PC-9 (cell line): ENCODE data around the gene STARD8. TPM values are rescaled to one million over a fixed set of nuclear protein-coding genes. Genes with fewer than 3 reads are reported as not detected.

Experiments used
- BruUV-seq: library from RNA; stranded (reverse); fragments of 400-500 nt; replicated peaks from 2 replicates; lab custom pipeline; 2021; lab: Mats Ljungman, UMichigan
- CTCF ChIA-PET: fragments of 300-600 bp; sonication (Branson Sonifier 250); formaldehyde crosslinking; loops from one replicate; lab custom pipeline; 2022; ENCODE audit warnings: antibody characterized with exemption; lab: Charles Lee
- POLR2A ChIA-PET: fragments of 300-600 bp; sonication (Branson Sonifier 250); formaldehyde crosslinking; loops from one replicate; lab custom pipeline; 2022; ENCODE audit warnings: antibody characterized with exemption; ENCODE audit not compliant: unreplicated experiment; lab: Charles Lee
- DNase-seq, 2 experiments: peaks; one replicate each; pipeline versions ENCODE4 v3.0.0 to v3.0.0-alpha.2; 2015 to 2022; ENCODE audit warnings: mixed read lengths in 1 of 2
- H2AFZ ChIP-seq: fragments of 200-600 bp; sonication (generic); 2 replicates; pipeline ENCODE4 v1.8.1; 2017; ENCODE audit warnings: antibody characterized with exemption
- H3F3A ChIP-seq: fragments of 200-600 bp; sonication (generic); 2 replicates; pipeline ENCODE4 v1.8.1; 2017; ENCODE audit warnings: antibody characterized with exemption, mild to moderate bottlenecking, low read depth; ENCODE audit not compliant: insufficient read depth
- H3K27ac ChIP-seq: fragments of 200-600 bp; sonication (generic); 2 replicates; pipeline ENCODE4 v1.6.1; 2016; ENCODE audit warnings: mixed run types
- H3K27me3 ChIP-seq: fragments of 200-600 bp; sonication (generic); 2 replicates; pipeline ENCODE4 v1.6.1; 2016; ENCODE audit warnings: low read depth, mixed run types; ENCODE audit not compliant: insufficient read depth
- H3K36me3 ChIP-seq: fragments of 200-600 bp; sonication (generic); 2 replicates; pipeline ENCODE4 v1.6.1; 2016; ENCODE audit warnings: low read depth, mixed run types
- H3K4me1 ChIP-seq: fragments of 200-600 bp; sonication (generic); replicated peaks from 2 replicates; pipeline ENCODE4 v1.6.1; 2016; ENCODE audit warnings: mixed run types; ENCODE audit not compliant: insufficient read depth
- H3K4me2 ChIP-seq: fragments of 200-600 bp; sonication (generic); 2 replicates; pipeline ENCODE4 v1.6.1; 2017; ENCODE audit warnings: mixed run types
- H3K4me3 ChIP-seq: fragments of 200-600 bp; sonication (generic); 2 replicates; pipeline ENCODE4 v1.6.1; 2016; ENCODE audit warnings: mixed run types
- H3K79me2 ChIP-seq: fragments of 200-600 bp; sonication (generic); 2 replicates; pipeline ENCODE4 v1.6.1; 2017; ENCODE audit warnings: low read depth, mixed run types
- H3K9me2 ChIP-seq: fragments of 200-600 bp; sonication (generic); 2 replicates; pipeline ENCODE4 v1.8.1; 2017; ENCODE audit warnings: mild to moderate bottlenecking; ENCODE audit not compliant: insufficient read depth
- H3K9me3 ChIP-seq: fragments of 200-600 bp; sonication (generic); 2 replicates; pipeline ENCODE4 v1.8.1; 2016; ENCODE audit warnings: low read depth; ENCODE audit not compliant: insufficient read depth
- H4K20me1 ChIP-seq: fragments of 200-600 bp; sonication (generic); 2 replicates; pipeline ENCODE4 v1.8.1; 2017; ENCODE audit not compliant: insufficient read depth
- EZH2 ChIP-seq: fragments of 200-600 bp; sonication (generic); IDR thresholded peaks from 2 replicates; pipeline ENCODE4 v1.8.0; 2017; ENCODE audit warnings: antibody characterized with exemption, low read depth
- intact Hi-C: fragments of 100-400 bp; cut with micrococcal nuclease; formaldehyde crosslinking; loops from one replicate; pipeline ENCODE4 v1.10.0; 2022; ENCODE audit not compliant: unreplicated experiment
- total RNA-seq: library from RNA; stranded (reverse); gene quantifications from 2 replicates; pipeline ENCODE4 v1.2.3, GENCODE V29; 2021
- TF ChIP-seq, protein P1 (sequence below): fragments of 200-600 bp; sonication (generic); conservative IDR thresholded peaks from 2 replicates; pipeline ENCODE4 v1.6.1; 2017; ENCODE audit warnings: mixed run types, antibody characterized with exemption, mild to moderate bottlenecking, moderate library complexity

STARD8 gene
- total RNA-seq, 1 experiment from 2014 or later, result 2.2 TPM

DNA sequence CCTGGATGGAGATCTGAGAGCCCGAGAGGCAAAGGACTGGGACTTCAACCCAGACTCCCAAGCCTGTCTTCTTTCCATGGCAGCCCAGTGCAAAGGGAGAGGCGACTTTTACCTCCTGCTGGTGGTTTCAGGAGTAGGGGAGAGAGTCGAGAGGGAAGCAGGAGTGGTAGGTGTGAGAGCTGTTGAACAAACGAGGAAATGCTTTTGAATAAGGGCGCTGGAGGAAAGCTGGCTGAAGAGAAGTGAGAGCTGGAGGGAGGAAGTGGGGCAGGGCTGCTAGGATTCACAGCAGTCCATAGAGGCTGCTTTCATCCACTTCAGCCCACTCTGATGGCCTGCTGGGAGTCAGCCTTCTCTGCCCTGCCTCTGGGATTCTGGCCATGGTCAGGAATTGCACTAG is 99.5 kb downstream of the STARD8 start:
- no peaks in the 10 kb centered on the region for H3K9me2 ChIP-seq
- H3K9me3 ChIP-seq, result no peaks in the 10 kb centered on the region
- H3K4me3 ChIP-seq, result no peak overlapping the region
- no peaks in the 10 kb centered on the region for H3K36me3 ChIP-seq
- DNase-seq, result no peak
- TF ChIP-seq, protein P1, sequence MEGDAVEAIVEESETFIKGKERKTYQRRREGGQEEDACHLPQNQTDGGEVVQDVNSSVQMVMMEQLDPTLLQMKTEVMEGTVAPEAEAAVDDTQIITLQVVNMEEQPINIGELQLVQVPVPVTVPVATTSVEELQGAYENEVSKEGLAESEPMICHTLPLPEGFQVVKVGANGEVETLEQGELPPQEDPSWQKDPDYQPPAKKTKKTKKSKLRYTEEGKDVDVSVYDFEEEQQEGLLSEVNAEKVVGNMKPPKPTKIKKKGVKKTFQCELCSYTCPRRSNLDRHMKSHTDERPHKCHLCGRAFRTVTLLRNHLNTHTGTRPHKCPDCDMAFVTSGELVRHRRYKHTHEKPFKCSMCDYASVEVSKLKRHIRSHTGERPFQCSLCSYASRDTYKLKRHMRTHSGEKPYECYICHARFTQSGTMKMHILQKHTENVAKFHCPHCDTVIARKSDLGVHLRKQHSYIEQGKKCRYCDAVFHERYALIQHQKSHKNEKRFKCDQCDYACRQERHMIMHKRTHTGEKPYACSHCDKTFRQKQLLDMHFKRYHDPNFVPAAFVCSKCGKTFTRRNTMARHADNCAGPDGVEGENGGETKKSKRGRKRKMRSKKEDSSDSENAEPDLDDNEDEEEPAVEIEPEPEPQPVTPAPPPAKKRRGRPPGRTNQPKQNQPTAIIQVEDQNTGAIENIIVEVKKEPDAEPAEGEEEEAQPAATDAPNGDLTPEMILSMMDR, result no peak
- no peak for TF ChIP-seq EZH2
- H3F3A ChIP-seq, result no peaks in the 10 kb centered on the region
- intact Hi-C loops, result no loop called here
- no peaks in the 10 kb centered on the region for H4K20me1 ChIP-seq
- H3K27ac ChIP-seq, result no peak overlapping the region
- H2AFZ ChIP-seq, result no peak overlapping the region
- H3K4me2 ChIP-seq, result no peak overlapping the region
- no peaks in the 10 kb centered on the region for H3K4me1 ChIP-seq
- ChIA-PET CTCF (no interaction called here), POLR2A (no interaction called here)
- no peaks in the 10 kb centered on the region for H3K79me2 ChIP-seq
- 0 out of 2 replicates have a peak, but pooled peaks cover 5% of the 10 kb centered on the region for H3K27me3 ChIP-seq
- no TSS peak for BruUV-seq

DNA sequence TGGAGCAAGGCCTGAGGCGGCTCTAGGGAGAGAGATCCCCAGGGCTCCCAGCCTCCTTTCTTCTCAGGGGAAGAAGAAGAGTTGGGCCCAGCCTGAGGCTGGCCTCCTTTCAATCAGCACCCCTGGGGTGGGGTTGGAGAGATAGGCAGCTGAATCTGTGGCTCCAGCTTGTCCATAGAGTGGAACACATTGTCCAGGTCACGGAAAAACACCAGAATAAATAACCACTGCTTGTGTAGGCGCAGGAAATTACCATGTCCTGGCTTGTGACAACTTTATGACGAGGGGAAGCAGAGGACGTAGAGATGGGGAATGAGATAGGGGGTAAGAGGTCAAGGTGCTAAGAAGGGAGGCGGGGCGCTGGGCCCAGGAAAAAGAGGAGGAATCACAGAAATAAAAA is 100.6 kb downstream of the STARD8 start:
- Histone ChIP-seq H3K27ac (no peak overlapping the region), H3K4me1 (no peaks in the 10 kb centered on the region), H2AFZ (no peak overlapping the region), H3K27me3 (0 out of 2 replicates have a peak, but pooled peaks cover 5% of the 10 kb centered on the region), H3K4me2 (no peak overlapping the region), H3K4me3 (no peak overlapping the region), H3K79me2 (no peaks in the 10 kb centered on the region), H3F3A (no peaks in the 10 kb centered on the region), H4K20me1 (no peaks in the 10 kb centered on the region), H3K9me2 (no peaks in the 10 kb centered on the region), H3K36me3 (no peaks in the 10 kb centered on the region), H3K9me3 (no peaks in the 10 kb centered on the region)
- no peak for TF ChIP-seq EZH2
- TF ChIP-seq, protein P1, result no peak
- ChIA-PET CTCF (no interaction called here), POLR2A (no interaction called here)
- DNase-seq, result no peak
- intact Hi-C loops, result no loop called here
- BruUV-seq, result no TSS peak

DNA sequence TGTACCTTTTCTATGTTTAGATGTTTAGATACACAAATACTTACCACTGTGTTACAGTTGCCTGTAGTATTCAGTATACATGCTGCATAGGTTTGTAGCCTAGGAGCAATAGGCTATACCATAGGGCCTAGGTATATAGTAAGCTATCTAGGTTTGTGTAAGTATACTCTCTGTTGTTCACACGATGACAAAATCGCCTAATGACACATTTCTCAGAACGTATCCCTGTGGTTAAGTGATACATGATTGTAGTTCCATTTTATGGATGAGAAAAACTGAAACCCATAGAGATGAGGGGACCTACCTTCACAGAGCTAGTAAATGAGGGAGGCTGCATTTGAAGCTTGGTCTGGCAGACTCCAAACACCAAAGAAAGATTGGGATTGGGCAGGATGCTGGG is 102.0 kb downstream of the STARD8 start:
- TF ChIP-seq, protein P1, result no peak
- TF ChIP-seq EZH2, result no peak
- H3K79me2 ChIP-seq, result no peaks in the 10 kb centered on the region
- DNase-seq, result no peak
- no peaks in the 10 kb centered on the region for H3K4me1 ChIP-seq
- H3F3A ChIP-seq, result no peaks in the 10 kb centered on the region
- no peak overlapping the region for H2AFZ ChIP-seq
- ChIA-PET POLR2A (no interaction called here), CTCF (no interaction called here)
- H3K9me3 ChIP-seq, result no peaks in the 10 kb centered on the region
- H3K36me3 ChIP-seq, result no peaks in the 10 kb centered on the region
- no peak overlapping the region for H3K4me3 ChIP-seq
- H4K20me1 ChIP-seq, result no peaks in the 10 kb centered on the region
- no peaks in the 10 kb centered on the region for H3K9me2 ChIP-seq
- intact Hi-C loops, result no loop called here
- H3K27ac ChIP-seq, result no peak overlapping the region
- H3K27me3 ChIP-seq, result 0 out of 2 replicates have a peak, but pooled peaks cover 5% of the 10 kb centered on the region
- no peak overlapping the region for H3K4me2 ChIP-seq
- no TSS peak for BruUV-seq
